ENCODE measurements around the gene YJEFN3. TPM values are rescaled to one million over a fixed set of nuclear protein-coding genes. Genes with fewer than 3 reads are reported as not detected.
A peak's percentile ranks its signal among the peaks of the same experiment; 100 is the strongest.

YJEFN3 gene
- total RNA-seq, 1 donor from 2014 or later = 0.79 TPM

GRCh38 chr19:19534556-19535265, 6.0 kb downstream of the YJEFN3 start:
- no peak overlapping the region for H3K4me3 ChIP-seq (ENCODE audit: low read depth, low read length)
- H3K36me3 ChIP-seq (ENCODE audit: control insufficient read depth, insufficient read depth, low read length) = no peaks in the 10 kb centered on the region
- peaks cover 15% of the 10 kb centered on the region for H3K27me3 ChIP-seq (ENCODE audit: control insufficient read depth, insufficient read depth, low read length)
- no peak for TF ChIP-seq CTCF (IDR thresholded peaks at IDR 0.05; ENCODE audit: insufficient read depth, low read length, severe bottlenecking)
- DNase-seq (ENCODE audit: low read depth) (no peak), FAIRE-seq (no peak)

GRCh38 chr19:19535311-19536191, 6.8 kb downstream of the YJEFN3 start:
- H3K36me3 ChIP-seq (ENCODE audit: control insufficient read depth, insufficient read depth, low read length) = no peaks in the 10 kb centered on the region
- TF ChIP-seq CTCF (IDR thresholded peaks at IDR 0.05; ENCODE audit: insufficient read depth, low read length, severe bottlenecking) = no peak
- peaks cover 18% of the 10 kb centered on the region for H3K27me3 ChIP-seq (ENCODE audit: control insufficient read depth, insufficient read depth, low read length)
- FAIRE-seq (no peak), DNase-seq (ENCODE audit: low read depth) (no peak)
- H3K4me3 ChIP-seq (ENCODE audit: low read depth, low read length) = no peak overlapping the region

GRCh38 chr19:19537075-19538048, 8.7 kb downstream of the YJEFN3 start:
- Histone ChIP-seq H3K27me3 (ENCODE audit: control insufficient read depth, insufficient read depth, low read length) (peaks cover 18% of the 10 kb centered on the region), H3K36me3 (ENCODE audit: control insufficient read depth, insufficient read depth, low read length) (no peaks in the 10 kb centered on the region), H3K4me3 (ENCODE audit: low read depth, low read length) (no peak overlapping the region)
- DNase-seq (ENCODE audit: low read depth) (no peak), FAIRE-seq (no peak)
- TF ChIP-seq CTCF (IDR thresholded peaks at IDR 0.05; ENCODE audit: insufficient read depth, low read length, severe bottlenecking) = no peak

- DNase-seq (ENCODE audit: low read depth) (no peak), FAIRE-seq (no peak)
- Histone ChIP-seq H3K36me3 (ENCODE audit: control insufficient read depth, insufficient read depth, low read length) (no peaks in the 10 kb centered on the region), H3K4me3 (ENCODE audit: low read depth, low read length) (peak within 1 kb of the TSS; percentile 15), H3K27me3 (ENCODE audit: control insufficient read depth, insufficient read depth, low read length) (peaks cover 18% of the 10 kb centered on the region)
- TF ChIP-seq CTCF (IDR thresholded peaks at IDR 0.05; ENCODE audit: insufficient read depth, low read length, severe bottlenecking) = no peak
Measured at GRCh38 chr19:19538061-19538784, 9.5 kb downstream of the YJEFN3 start, which contains the start of gene CILP2. Gene CILP2 (plus strand): TSS chr19:19538265. CDS start chr19:19538350, 85 bp downstream.

- H3K36me3 ChIP-seq (ENCODE audit: control insufficient read depth, insufficient read depth, low read length) = no peaks in the 10 kb centered on the region
- peaks cover 18% of the 10 kb centered on the region for H3K27me3 ChIP-seq (ENCODE audit: control insufficient read depth, insufficient read depth, low read length)
- no peak for TF ChIP-seq CTCF (IDR thresholded peaks at IDR 0.05; ENCODE audit: insufficient read depth, low read length, severe bottlenecking)
- FAIRE-seq = no peak
- no peak overlapping the region for H3K4me3 ChIP-seq (ENCODE audit: low read depth, low read length)
- DNase-seq (ENCODE audit: low read depth) = no peak
Measured at GRCh38 chr19:19538785-19539166, 10.1 kb downstream of the YJEFN3 start.

Data from bronchial epithelial cell (primary cell).